ENCODE data around the gene TDRD15. TPM values are rescaled to one million over a fixed set of nuclear protein-coding genes. Genes with fewer than 3 reads are reported as not detected.

TDRD15 gene
- 1.9 and 2.9 TPM in 2 replicates for total RNA-seq (2021)
- Bru-seq, nascent RNA: percentile 55 among the genes with signal in this experiment
- BruChase-seq, experiment 1, labeled RNA remaining after a 2-hour chase: percentile 78 among the genes with signal in this experiment
- percentile 68 among the genes with signal in this experiment for BruChase-seq, experiment 2, labeled RNA remaining after a 6-hour chase
- long read RNA-seq, partial matches to known transcripts: 0 of 2 reads
- long read RNA-seq, other reads (novel, unspliced or antisense): 2 of 2 reads

GRCh38 chr2:21123473-21124393, at the start of gene TDRD15:
Gene TDRD15, plus strand, starts transcription at chr2:21123968. Its CDS starts 13,500 bp downstream, at chr2:21137468.
- POLR2A ChIA-PET (ENCODE audit: unreplicated experiment): no interaction called here
- CTCF ChIA-PET: no interaction called here

GRCh38 chr2:21078296-21078695, 45.5 kb upstream of the TDRD15 start:
- no peaks in the 10 kb centered on the region for H3K9me3 ChIP-seq (ENCODE audit: insufficient read depth, low read depth)
- H3K27me3 ChIP-seq (ENCODE audit: insufficient read depth, low read depth): no peaks in the 10 kb centered on the region
- H3K4me3 ChIP-seq: no peak overlapping the region
- intact Hi-C loops (cut with micrococcal nuclease; ENCODE audit: unreplicated experiment): no loop called here
- no peak overlapping the region for H3K4me2 ChIP-seq
- no peaks in the 10 kb centered on the region for H3K79me2 ChIP-seq (ENCODE audit: low read depth)
- H2AFZ ChIP-seq: no peak overlapping the region
- H3K4me1 ChIP-seq (replicated peaks; ENCODE audit: insufficient read depth): no peaks in the 10 kb centered on the region
- no peaks in the 10 kb centered on the region for H3K36me3 ChIP-seq (ENCODE audit: low read depth)
- H3K27ac ChIP-seq: no peak overlapping the region
- CTCF ChIA-PET: no interaction called here
- no peaks in the 10 kb centered on the region for H3F3A ChIP-seq (ENCODE audit: insufficient read depth, low read depth)
- TF ChIP-seq CTCF (conservative IDR thresholded peaks at IDR 0.05) (no peak), EZH2 (IDR thresholded peaks at IDR 0.05; ENCODE audit: low read depth) (no peak)
- H4K20me1 ChIP-seq (ENCODE audit: insufficient read depth): no peaks in the 10 kb centered on the region
- POLR2A ChIA-PET (ENCODE audit: unreplicated experiment): no interaction called here
- H3K9me2 ChIP-seq (ENCODE audit: insufficient read depth): no peaks in the 10 kb centered on the region
- DNase-seq: no peak
- BruUV-seq (replicated peaks): no TSS peak

More at GRCh38 chr2:21123473-21124393, at the start of gene TDRD15:
- H3K36me3 ChIP-seq (ENCODE audit: low read depth): no peaks in the 10 kb centered on the region
- intact Hi-C loops (cut with micrococcal nuclease; ENCODE audit: unreplicated experiment): no loop called here
- peaks cover 8% of the 10 kb centered on the region; the same call in 1 of the 2 replicates for H3K4me1 ChIP-seq (replicated peaks; ENCODE audit: insufficient read depth)
- TF ChIP-seq CTCF (conservative IDR thresholded peaks at IDR 0.05) (no peak), EZH2 (IDR thresholded peaks at IDR 0.05; ENCODE audit: low read depth) (no peak)
- H2AFZ ChIP-seq: peak within 1 kb of the TSS; percentile 87
- H3F3A ChIP-seq (ENCODE audit: insufficient read depth, low read depth): no peaks in the 10 kb centered on the region
- TSS peak; percentile 68 for BruUV-seq (replicated peaks)
- H3K79me2 ChIP-seq (ENCODE audit: low read depth): peaks cover 6% of the 10 kb centered on the region; the same call in 1 of the 2 replicates
- no peaks in the 10 kb centered on the region for H3K9me2 ChIP-seq (ENCODE audit: insufficient read depth)
- H3K9me3 ChIP-seq (ENCODE audit: insufficient read depth, low read depth): no peaks in the 10 kb centered on the region
- peak within 1 kb of the TSS; percentile 65 for H3K4me2 ChIP-seq
- peak; percentile 66 to 68 for DNase-seq
- H4K20me1 ChIP-seq (ENCODE audit: insufficient read depth): no peaks in the 10 kb centered on the region
- H3K27ac ChIP-seq: peak within 1 kb of the TSS; percentile 47
- H3K27me3 ChIP-seq (ENCODE audit: insufficient read depth, low read depth): no peaks in the 10 kb centered on the region
- peak within 1 kb of the TSS; percentile 67; the same call in 1 of the 2 replicates for H3K4me3 ChIP-seq

GRCh38 chr2:21083482-21083881, 40.3 kb upstream of the TDRD15 start:
- DNase-seq: no peak
- no TSS peak for BruUV-seq (replicated peaks)
- CTCF ChIA-PET: no interaction called here
- Histone ChIP-seq H3K4me1 (replicated peaks; ENCODE audit: insufficient read depth) (no peaks in the 10 kb centered on the region), H3K4me2 (no peak overlapping the region), H3K36me3 (ENCODE audit: low read depth) (no peaks in the 10 kb centered on the region), H3K27me3 (ENCODE audit: insufficient read depth, low read depth) (no peaks in the 10 kb centered on the region), H4K20me1 (ENCODE audit: insufficient read depth) (no peaks in the 10 kb centered on the region), H3K9me2 (ENCODE audit: insufficient read depth) (no peaks in the 10 kb centered on the region), H2AFZ (no peak overlapping the region), H3K9me3 (ENCODE audit: insufficient read depth, low read depth) (no peaks in the 10 kb centered on the region), H3K27ac (no peak overlapping the region), H3K4me3 (no peak overlapping the region), H3F3A (ENCODE audit: insufficient read depth, low read depth) (no peaks in the 10 kb centered on the region), H3K79me2 (ENCODE audit: low read depth) (no peaks in the 10 kb centered on the region)
- intact Hi-C loops (cut with micrococcal nuclease; ENCODE audit: unreplicated experiment): loop anchor here (1.0 kb wide), 1 partner anchor 8 kb away; no protein-coding TSS in a partner anchor
- TF ChIP-seq CTCF (conservative IDR thresholded peaks at IDR 0.05): no peak
- POLR2A ChIA-PET (ENCODE audit: unreplicated experiment): no interaction called here
